Tibial nerve (tissue), 3 donors: ENCODE results near the gene PKHD1.

Experiments used
- CTCF ChIP-seq, 5 experiments: fragments of 200-600 bp in 3 of 5; fragments of 450-650 bp in 2 of 5; sonication (generic) in 3 of 5; IDR thresholded peaks; one replicate each; pipeline ENCODE4 v1.5.1; 2016 to 2019; ENCODE audit warnings: antibody characterized with exemption in 5 of 5, mild to moderate bottlenecking in 3 of 5, moderate library complexity in 2 of 5
- POLR2A ChIP-seq, 2 donors: fragments of 450-650 bp; IDR thresholded peaks; one replicate each; pipeline ENCODE4 v1.6.1; 2017; ENCODE audit warnings: antibody characterized with exemption in 2 of 2, mild to moderate bottlenecking in 2 of 2, moderate library complexity in 2 of 2

DNA sequence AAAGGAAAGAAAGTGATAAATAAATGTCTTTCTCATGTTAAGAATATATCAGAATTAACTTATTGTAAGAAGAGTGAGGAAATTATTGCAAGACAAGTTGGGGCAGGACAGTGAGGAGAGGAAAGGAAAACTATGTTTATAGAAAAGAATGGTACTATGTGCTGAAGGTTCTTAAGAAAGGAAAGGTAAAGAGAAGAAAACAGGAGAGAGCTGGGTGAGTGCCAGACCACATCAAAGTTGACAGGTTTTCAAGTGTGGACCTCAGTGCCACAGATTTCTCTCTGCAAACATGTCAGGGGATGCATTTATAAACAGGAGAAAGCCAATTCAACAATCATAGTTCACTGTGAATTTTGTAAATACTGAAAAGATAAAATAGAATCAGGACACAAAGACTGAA lies 439.2 kb downstream of the PKHD1 start:
- TF ChIP-seq CTCF (IDR thresholded peaks at IDR 0.05), result no peak
- TF ChIP-seq POLR2A (IDR thresholded peaks at IDR 0.05), result no peak
